ENCODE data around the gene SAMD11. TPM values are rescaled to one million over a fixed set of nuclear protein-coding genes. Genes with fewer than 3 reads are reported as not detected.

Gene SAMD11
- polyA plus RNA-seq, 1 of the 3 experiments (the other 2 are of a cell fraction) = 2.1 TPM

DNA sequence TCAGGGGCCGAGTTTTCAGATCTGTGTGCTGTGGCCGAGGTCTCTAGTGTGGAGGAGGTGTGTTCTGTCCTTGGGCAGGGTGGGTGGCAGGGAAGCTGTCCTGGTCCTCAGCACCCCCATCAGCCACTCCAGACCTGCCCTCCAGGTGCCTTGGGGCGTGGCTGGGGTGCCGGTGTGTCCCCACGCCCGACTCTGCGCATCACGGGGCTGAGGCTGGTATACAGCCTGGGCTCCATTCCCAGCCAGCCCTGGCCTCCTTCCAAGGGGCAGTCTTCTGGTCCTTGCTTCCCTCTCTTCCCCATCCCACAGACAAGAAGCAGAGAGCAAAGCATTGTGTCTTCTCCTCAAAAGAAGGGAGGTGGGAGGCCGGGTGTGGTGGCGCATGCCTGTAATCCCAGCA, 4.0 kb downstream of the SAMD11 start:
- ChIA-PET POLR2A (no interaction called here), CTCF (interaction anchor here (2.2 to 6.6 kb wide), 3 partner anchors 11 to 23 kb away, joined by 17 to 49 read pairs (median 35); no protein-coding TSS in a partner anchor)
- Histone ChIP-seq H3K79me2 (ENCODE audit: insufficient read depth) (peaks cover 5% of the 10 kb centered on the region; the same call in 1 of the 2 replicates), H3K27ac (ENCODE audit: low read depth in 2 of 2, low read length in 1 of 2) (no peak overlapping the region), H3K9me3 (no peaks in the 10 kb centered on the region), H3F3A (replicated peaks; ENCODE audit: insufficient read depth) (peaks cover 6% of the 10 kb centered on the region), H2AFZ (ENCODE audit: low read depth) (no peak overlapping the region), H4K20me1 (ENCODE audit: insufficient read depth) (0 out of 2 replicates have a peak, but pooled peaks cover 7% of the 10 kb centered on the region), H3K9ac (no peak overlapping the region), H3K27me3 (ENCODE audit: insufficient read depth) (no peaks in the 10 kb centered on the region), H3K4me2 (no peak overlapping the region), H3K36me3 (replicated peaks in 1 of 2; ENCODE audit: control insufficient read depth in 1 of 2, insufficient read depth in 2 of 2, low read length in 1 of 2) (no peaks in the 10 kb centered on the region), H3K9me2 (no peaks in the 10 kb centered on the region), H3K4me3 (ENCODE audit: low read depth in 2 of 2, low read length in 1 of 2) (no peak overlapping the region), H3K4me1 (ENCODE audit: control insufficient read depth in 1 of 2, insufficient read depth in 2 of 2, low read depth in 1 of 2, low read length in 1 of 2) (peaks cover 0 to 11% of the 10 kb centered on the region in 2 experiments; a peak in 1 of 4 replicates)
- WGBS (ENCODE audit: low lambda C conversion rate) = 92% methylated on average over 6 of the region's 10 CpGs
- TF ChIP-seq, protein P1, sequence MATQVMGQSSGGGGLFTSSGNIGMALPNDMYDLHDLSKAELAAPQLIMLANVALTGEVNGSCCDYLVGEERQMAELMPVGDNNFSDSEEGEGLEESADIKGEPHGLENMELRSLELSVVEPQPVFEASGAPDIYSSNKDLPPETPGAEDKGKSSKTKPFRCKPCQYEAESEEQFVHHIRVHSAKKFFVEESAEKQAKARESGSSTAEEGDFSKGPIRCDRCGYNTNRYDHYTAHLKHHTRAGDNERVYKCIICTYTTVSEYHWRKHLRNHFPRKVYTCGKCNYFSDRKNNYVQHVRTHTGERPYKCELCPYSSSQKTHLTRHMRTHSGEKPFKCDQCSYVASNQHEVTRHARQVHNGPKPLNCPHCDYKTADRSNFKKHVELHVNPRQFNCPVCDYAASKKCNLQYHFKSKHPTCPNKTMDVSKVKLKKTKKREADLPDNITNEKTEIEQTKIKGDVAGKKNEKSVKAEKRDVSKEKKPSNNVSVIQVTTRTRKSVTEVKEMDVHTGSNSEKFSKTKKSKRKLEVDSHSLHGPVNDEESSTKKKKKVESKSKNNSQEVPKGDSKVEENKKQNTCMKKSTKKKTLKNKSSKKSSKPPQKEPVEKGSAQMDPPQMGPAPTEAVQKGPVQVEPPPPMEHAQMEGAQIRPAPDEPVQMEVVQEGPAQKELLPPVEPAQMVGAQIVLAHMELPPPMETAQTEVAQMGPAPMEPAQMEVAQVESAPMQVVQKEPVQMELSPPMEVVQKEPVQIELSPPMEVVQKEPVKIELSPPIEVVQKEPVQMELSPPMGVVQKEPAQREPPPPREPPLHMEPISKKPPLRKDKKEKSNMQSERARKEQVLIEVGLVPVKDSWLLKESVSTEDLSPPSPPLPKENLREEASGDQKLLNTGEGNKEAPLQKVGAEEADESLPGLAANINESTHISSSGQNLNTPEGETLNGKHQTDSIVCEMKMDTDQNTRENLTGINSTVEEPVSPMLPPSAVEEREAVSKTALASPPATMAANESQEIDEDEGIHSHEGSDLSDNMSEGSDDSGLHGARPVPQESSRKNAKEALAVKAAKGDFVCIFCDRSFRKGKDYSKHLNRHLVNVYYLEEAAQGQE (IDR thresholded peaks at IDR 0.05; ENCODE audit: low read depth, low read length) = no peak
- TF ChIP-seq FOSL2 (IDR thresholded peaks at IDR 0.05; ENCODE audit: borderline replicate concordance, low read depth) (no peak), TEAD4 (IDR thresholded peaks at IDR 0.05; ENCODE audit: borderline replicate concordance, insufficient read depth) (no peak), JUND (IDR thresholded peaks at IDR 0.05) (no peak), EZH2phosphoT487 (IDR thresholded peaks at IDR 0.05; ENCODE audit: borderline replicate concordance, low read depth) (no peak), EP300 (IDR thresholded peaks at IDR 0.05; ENCODE audit: borderline replicate concordance in 1 of 2, low read depth in 1 of 2, low read length in 1 of 2) (no peak), POLR2AphosphoS5 (IDR thresholded peaks at IDR 0.05; ENCODE audit: low read depth, low read length) (no peak), NFIC (IDR thresholded peaks at IDR 0.05; ENCODE audit: borderline replicate concordance) (no peak), RFX5 (IDR thresholded peaks at IDR 0.05; ENCODE audit: low read length) (no peak), RAD21 (IDR thresholded peaks at IDR 0.05; ENCODE audit: low read length) (no peak), FOXJ3 (CRISPR knock-in tag; IDR thresholded peaks at IDR 0.05) (no peak), SIN3A (IDR thresholded peaks at IDR 0.05; ENCODE audit: borderline replicate concordance, low read depth, low read length) (no peak), MXI1 (IDR thresholded peaks at IDR 0.05; ENCODE audit: low read depth, low read length) (no peak), GABPA (IDR thresholded peaks at IDR 0.05; ENCODE audit: low read depth) (no peak), RXRA (IDR thresholded peaks at IDR 0.05; ENCODE audit: borderline replicate concordance, low read depth) (no peak), GATA2 (CRISPR knock-in tag; IDR thresholded peaks at IDR 0.05) (no peak)
- TF ChIP-seq, protein P2, sequence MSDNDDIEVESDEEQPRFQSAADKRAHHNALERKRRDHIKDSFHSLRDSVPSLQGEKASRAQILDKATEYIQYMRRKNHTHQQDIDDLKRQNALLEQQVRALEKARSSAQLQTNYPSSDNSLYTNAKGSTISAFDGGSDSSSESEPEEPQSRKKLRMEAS (IDR thresholded peaks at IDR 0.05; ENCODE audit: low read depth) = no peak
- TF ChIP-seq, protein P3, sequence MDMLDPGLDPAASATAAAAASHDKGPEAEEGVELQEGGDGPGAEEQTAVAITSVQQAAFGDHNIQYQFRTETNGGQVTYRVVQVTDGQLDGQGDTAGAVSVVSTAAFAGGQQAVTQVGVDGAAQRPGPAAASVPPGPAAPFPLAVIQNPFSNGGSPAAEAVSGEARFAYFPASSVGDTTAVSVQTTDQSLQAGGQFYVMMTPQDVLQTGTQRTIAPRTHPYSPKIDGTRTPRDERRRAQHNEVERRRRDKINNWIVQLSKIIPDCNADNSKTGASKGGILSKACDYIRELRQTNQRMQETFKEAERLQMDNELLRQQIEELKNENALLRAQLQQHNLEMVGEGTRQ (IDR thresholded peaks at IDR 0.05; ENCODE audit: borderline replicate concordance, low read depth, low read length) = no peak
- DNase-seq = no peak
